Ovary (tissue), 3 donors: ENCODE data around the gene HCFC2.
"Not testable (repeated sequence)": the region's sequence is repeated elsewhere in the genome, so short reads cannot be mapped to it uniquely, and the experiment has no call there.

Source experiments
- CTCF ChIP-seq, 3 donors: fragments of 450-650 bp in 2 of 3; fragments of 200-600 bp in 1 of 3; IDR thresholded peaks; one replicate each; pipeline versions ENCODE4 v1.5.1 to v1.8.0; 2016 to 2022; ENCODE audit warnings: antibody characterized with exemption in 3 of 3, mild to moderate bottlenecking in 1 of 3
- EP300 ChIP-seq: sonication (generic); formaldehyde crosslinking; IDR thresholded peaks from one replicate; pipeline ENCODE4 v1.6.1; 2017; ENCODE audit warnings: antibody characterized with exemption
- POLR2A ChIP-seq: fragments of 450-650 bp; IDR thresholded peaks from one replicate; pipeline ENCODE4 v1.6.1; 2017; ENCODE audit warnings: antibody characterized with exemption, mild to moderate bottlenecking, moderate library complexity
- donor health status: DM: no; HTN: no; CAD: no.

GRCh38 chr12:104039769-104040168 is 24.6 kb upstream of the HCFC2 start:
- not testable (repeated sequence) for TF ChIP-seq CTCF (IDR thresholded peaks at IDR 0.05); POLR2A; EP300
